Measurements from ENCODE around the gene L2HGDH.

Gene L2HGDH

DNA sequence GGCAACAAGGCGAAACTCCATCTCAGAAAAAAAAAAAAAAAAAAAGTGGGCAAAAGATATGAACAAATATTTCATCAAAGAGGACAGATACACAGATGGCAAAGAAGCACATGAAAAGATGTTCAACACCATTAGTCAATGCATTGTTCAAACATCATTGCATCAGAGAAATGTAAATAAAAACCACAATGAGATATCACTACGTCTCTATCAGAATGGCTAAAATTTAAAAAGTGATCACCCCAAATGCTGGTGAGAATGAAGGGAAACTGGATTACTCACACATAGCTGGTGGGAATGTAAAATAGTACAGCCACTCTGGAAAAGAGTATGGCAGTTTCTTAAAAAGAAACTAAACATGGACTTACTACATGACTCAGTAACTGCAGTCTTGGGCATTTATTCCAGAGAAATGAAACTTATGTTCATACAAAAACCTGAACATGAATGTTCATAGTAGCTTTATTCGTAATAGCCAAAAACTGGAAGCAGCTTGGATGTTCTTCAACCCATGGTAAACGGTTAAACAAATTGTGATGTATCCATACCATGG lies 3.6 kb downstream of the L2HGDH start:
- Histone ChIP-seq H4K20me1 (ENCODE audit: control insufficient read depth, insufficient read depth, low read depth, low read length) (no peaks in the 10 kb centered on the region), H3K27ac (ENCODE audit: low read depth, low read length) (no peak overlapping the region), H3K4me1 (ENCODE audit: control insufficient read depth, low read length) (peaks cover 18% of the 10 kb centered on the region), H3F3A (ENCODE audit: control insufficient read depth, insufficient read depth) (no peaks in the 10 kb centered on the region), H3K9me3 (ENCODE audit: control insufficient read depth, insufficient read depth, low read length) (peaks cover 2% of the 10 kb centered on the region; the same call in 1 of the 2 replicates), H3K4me3 (ENCODE audit: low read length) (no peak overlapping the region), H3K4me2 (ENCODE audit: low read length) (no peak overlapping the region), H3K36me3 (ENCODE audit: control insufficient read depth, low read length) (peaks cover 13% of the 10 kb centered on the region), H3K27me3 (ENCODE audit: control insufficient read depth, low read length) (no peaks in the 10 kb centered on the region), H3K79me2 (ENCODE audit: control insufficient read depth, low read length) (peaks cover 86% of the 10 kb centered on the region), H3K9me2 (replicated peaks; ENCODE audit: control insufficient read depth, low read length) (no peaks in the 10 kb centered on the region)
- TF ChIP-seq CTCF (IDR thresholded peaks at IDR 0.05; ENCODE audit: low read depth, low read length, poor library complexity, severe bottlenecking), result no peak
- no peak for TF ChIP-seq EZH2phosphoT487 (IDR thresholded peaks at IDR 0.05; ENCODE audit: borderline replicate concordance, low read length)

GRCh38 chr14:50303744-50304471 lies 8.1 kb downstream of the L2HGDH start:
- Histone ChIP-seq H3K9me3 (ENCODE audit: control insufficient read depth, insufficient read depth, low read length) (no peaks in the 10 kb centered on the region), H4K20me1 (ENCODE audit: control insufficient read depth, insufficient read depth, low read depth, low read length) (no peaks in the 10 kb centered on the region), H3K79me2 (ENCODE audit: control insufficient read depth, low read length) (peaks cover 56% of the 10 kb centered on the region), H3F3A (ENCODE audit: control insufficient read depth, insufficient read depth) (no peaks in the 10 kb centered on the region), H3K4me3 (ENCODE audit: low read length) (no peak overlapping the region), H3K4me1 (ENCODE audit: control insufficient read depth, low read length) (no peaks in the 10 kb centered on the region), H3K27ac (ENCODE audit: low read depth, low read length) (no peak overlapping the region), H3K27me3 (ENCODE audit: control insufficient read depth, low read length) (no peaks in the 10 kb centered on the region), H3K36me3 (ENCODE audit: control insufficient read depth, low read length) (peaks cover 9% of the 10 kb centered on the region), H3K9me2 (replicated peaks; ENCODE audit: control insufficient read depth, low read length) (no peaks in the 10 kb centered on the region), H3K4me2 (ENCODE audit: low read length) (no peak overlapping the region)
- no peak for TF ChIP-seq CTCF (IDR thresholded peaks at IDR 0.05; ENCODE audit: low read depth, low read length, poor library complexity, severe bottlenecking)
- TF ChIP-seq EZH2phosphoT487 (IDR thresholded peaks at IDR 0.05; ENCODE audit: borderline replicate concordance, low read length), result no peak

DNA sequence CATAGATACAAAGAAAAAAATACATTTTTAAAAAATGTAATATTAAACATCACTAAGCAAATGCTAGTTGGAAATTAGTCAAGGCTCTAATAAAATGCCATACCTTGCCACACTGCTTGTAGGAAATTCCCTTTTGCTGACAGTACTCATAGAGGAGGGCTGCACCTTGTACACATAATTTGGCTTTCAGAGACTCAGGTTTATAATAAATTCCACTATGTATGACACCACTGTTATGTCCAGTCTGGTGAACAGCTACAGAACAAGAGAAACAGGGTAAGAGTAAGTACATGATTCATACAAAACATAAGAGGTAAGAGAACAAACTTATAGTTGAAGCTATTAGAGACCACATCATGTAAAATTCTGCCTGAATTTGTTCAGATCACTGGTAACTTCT lies 10.1 kb downstream of the L2HGDH start:
- H3K79me2 ChIP-seq (ENCODE audit: control insufficient read depth, low read length), result peaks cover 45% of the 10 kb centered on the region
- TF ChIP-seq CTCF (IDR thresholded peaks at IDR 0.05; ENCODE audit: low read depth, low read length, poor library complexity, severe bottlenecking), result no peak
- TF ChIP-seq EZH2phosphoT487 (IDR thresholded peaks at IDR 0.05; ENCODE audit: borderline replicate concordance, low read length), result no peak
- H4K20me1 ChIP-seq (ENCODE audit: control insufficient read depth, insufficient read depth, low read depth, low read length), result no peaks in the 10 kb centered on the region
- H3F3A ChIP-seq (ENCODE audit: control insufficient read depth, insufficient read depth), result no peaks in the 10 kb centered on the region
- no peaks in the 10 kb centered on the region for H3K4me1 ChIP-seq (ENCODE audit: control insufficient read depth, low read length)
- no peak overlapping the region for H3K4me2 ChIP-seq (ENCODE audit: low read length)
- H3K36me3 ChIP-seq (ENCODE audit: control insufficient read depth, low read length), result peaks cover 3% of the 10 kb centered on the region; the same call in 1 of the 2 replicates
- no peak overlapping the region for H3K4me3 ChIP-seq (ENCODE audit: low read length)
- no peaks in the 10 kb centered on the region for H3K9me3 ChIP-seq (ENCODE audit: control insufficient read depth, insufficient read depth, low read length)
- no peaks in the 10 kb centered on the region for H3K27me3 ChIP-seq (ENCODE audit: control insufficient read depth, low read length)
- H3K9me2 ChIP-seq (replicated peaks; ENCODE audit: control insufficient read depth, low read length), result no peaks in the 10 kb centered on the region
- no peak overlapping the region for H3K27ac ChIP-seq (ENCODE audit: low read depth, low read length)

All from DOHH2 (cell line).